IPS DF 4.7 (cell line): Measurements from ENCODE around the gene LUZP1.
"Not testable (repeated sequence)": the region's sequence is repeated elsewhere in the genome, so short reads cannot be mapped to it uniquely, and the experiment has no call there.

Experiments used
- DNase-seq: peaks from one replicate; pipeline ENCODE4 v3.0.0-alpha.2; 2013; ENCODE audit warnings: low spot score; ENCODE audit errors: extremely low read depth

Gene LUZP1

GRCh38 chr1:23168445-23169194, at the start of gene LUZP1:
Gene LUZP1, minus strand, starts transcription at chr1:23168856.
- no peak for DNase-seq

GRCh38 chr1:23217421-23218115, 48.9 kb upstream of the LUZP1 start, which contains the start of gene HTR1D:
Gene HTR1D, minus strand, starts transcription at chr1:23217502. Its CDS starts 23,283 bp downstream, at chr1:23194219.
- DNase-seq = no peak

- no peak for DNase-seq
Observed at GRCh38 chr1:23216771-23217420, 48.2 kb upstream of the LUZP1 start.

GRCh38 chr1:23215751-23216449, 47.2 kb upstream of the LUZP1 start:
- no peak for DNase-seq

DNA sequence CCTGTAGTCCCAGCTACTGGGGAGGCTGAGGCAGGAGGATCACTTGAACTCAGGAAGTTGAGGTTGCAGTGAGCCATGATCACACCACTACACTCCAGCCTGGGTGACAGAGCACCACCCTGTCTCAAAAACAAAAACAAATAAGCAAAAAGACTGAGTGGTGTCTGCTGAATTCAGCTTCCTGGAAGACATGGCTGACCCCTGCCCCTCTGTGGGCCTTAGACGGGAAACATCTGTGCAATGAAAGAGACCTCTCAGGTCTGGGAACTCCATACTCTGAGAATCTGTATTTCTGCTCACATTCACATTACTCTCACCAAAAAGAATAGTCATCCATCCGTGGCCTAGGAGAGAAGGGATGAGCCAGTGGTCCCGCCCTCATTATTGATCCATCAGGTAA, 46.6 kb upstream of the LUZP1 start:
- no peak for DNase-seq

DNA sequence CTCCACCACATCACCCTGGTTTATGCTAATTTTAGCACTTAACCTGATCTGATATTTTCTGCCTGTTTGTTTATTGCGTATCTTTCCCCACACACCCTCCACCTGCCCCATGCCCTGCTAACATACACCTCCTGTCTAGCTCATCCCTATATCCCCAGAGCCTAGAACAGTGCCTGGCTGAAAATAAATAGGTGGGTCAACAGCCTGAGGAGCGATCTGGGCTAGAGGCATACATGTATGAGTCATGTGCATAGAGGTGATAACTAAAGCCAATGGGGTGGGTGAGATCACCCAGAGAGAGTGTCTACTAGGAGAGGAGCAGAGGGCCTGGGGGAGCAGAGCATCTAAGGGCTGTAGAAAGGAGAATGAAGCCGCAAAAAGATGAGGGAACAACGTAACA, 46.0 kb upstream of the LUZP1 start:
- DNase-seq = no peak

DNA sequence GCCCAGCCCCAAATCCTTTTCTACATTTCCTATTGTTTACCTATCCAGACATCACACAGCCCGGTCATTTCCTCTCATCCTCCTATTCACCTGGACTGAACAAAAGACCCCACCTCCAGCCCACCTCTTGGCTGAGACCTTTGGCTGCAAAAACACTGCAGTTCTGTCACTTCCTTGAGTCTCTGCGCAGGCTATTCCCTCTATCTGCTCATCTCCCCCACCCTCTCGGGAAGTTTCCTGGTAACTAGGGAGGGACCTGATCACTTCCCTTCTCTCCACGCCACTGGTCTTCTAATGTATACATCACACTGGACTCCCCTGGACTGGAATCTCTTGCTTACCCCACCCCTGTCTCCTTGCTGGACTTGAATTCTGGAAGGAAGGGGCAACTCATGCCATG, 43.3 kb upstream of the LUZP1 start:
- DNase-seq = no peak

DNA sequence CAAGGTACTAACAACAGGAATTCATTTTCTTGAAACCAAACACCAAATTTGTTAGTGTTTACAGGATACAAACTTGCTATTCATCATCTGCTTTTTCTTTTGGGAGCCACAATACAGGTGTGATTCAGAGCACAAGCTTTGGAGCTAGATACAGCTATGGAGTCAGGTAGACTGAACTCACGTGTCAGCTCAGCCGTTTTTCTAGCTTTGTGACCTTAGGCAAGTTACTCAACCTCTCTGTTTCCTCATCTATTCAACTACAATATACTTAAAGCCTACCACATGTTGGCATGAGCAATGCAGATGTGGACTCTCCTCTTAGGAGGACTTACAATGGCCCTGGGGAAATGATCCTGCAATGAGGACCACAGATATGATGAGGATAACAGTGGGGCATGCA, 42.3 kb upstream of the LUZP1 start:
- DNase-seq = no peak

GRCh38 chr1:23210351-23210785, 41.7 kb upstream of the LUZP1 start:
- DNase-seq = no peak

DNA sequence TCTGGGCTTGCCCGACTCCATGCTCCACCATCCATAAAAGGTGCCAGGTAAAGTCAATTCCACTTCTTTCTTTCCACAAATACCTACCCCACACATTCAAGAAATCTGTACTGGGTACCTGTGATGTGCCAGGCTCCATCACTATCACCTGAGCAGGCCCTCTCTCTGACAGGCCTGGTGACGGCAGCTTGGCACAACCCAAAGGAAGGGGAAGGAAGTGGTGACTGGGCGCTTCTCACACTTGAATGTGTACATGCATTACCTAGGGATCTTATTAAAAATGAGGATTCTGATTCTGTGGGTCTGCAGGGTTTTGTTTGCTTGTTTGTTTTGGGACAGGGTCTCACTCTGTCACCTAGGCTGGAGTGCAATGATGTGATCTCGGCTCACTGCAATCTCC, 41.1 kb upstream of the LUZP1 start:
- DNase-seq = no peak

- no peak for DNase-seq
Observed at GRCh38 chr1:23208527-23208926, 39.9 kb upstream of the LUZP1 start.

DNA sequence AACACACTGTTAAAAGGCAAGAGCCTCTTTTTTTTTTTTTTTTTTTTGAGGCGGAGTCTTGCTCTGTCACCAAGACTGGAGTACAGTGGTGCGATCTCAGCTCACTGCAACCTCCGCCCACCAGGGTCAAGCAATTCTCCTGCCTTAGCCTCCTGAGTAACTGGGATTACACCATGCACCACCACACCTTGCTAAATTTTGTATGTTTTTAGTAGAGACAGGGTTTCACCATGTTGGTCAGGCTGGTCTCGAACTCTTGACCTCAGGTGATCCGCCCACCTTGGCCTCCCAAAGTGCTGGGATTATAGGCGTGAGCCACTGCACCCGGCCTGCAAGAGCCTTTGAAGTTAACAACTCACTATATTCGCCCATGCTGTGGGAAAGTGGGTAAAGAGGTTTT, 39.1 kb upstream of the LUZP1 start:
- not testable (repeated sequence) for DNase-seq

DNA sequence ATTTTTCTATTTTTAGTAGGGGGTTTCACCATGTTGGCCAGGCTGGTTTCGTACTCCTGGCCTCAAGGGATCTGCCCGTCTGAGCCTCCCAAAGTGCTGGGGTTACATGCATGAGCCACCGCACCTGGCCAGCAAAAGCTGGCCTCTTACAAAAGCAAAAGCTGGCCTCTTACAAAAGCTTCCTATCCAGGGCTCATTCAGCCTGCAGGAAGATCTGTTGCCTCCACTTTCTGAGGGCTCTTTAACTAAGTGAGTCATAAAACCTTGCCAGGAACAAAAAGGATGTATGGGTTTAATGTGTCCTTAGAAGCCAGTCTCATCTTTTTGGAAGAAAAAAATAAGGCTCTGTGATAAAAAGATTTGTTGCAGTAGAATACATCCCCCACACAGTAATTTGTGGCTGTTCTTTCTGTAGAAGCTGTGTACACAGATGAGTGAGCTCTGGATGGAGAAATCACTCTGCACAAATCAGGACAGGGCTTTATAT, 33.6 kb upstream of the LUZP1 start:
- DNase-seq = no peak

DNA sequence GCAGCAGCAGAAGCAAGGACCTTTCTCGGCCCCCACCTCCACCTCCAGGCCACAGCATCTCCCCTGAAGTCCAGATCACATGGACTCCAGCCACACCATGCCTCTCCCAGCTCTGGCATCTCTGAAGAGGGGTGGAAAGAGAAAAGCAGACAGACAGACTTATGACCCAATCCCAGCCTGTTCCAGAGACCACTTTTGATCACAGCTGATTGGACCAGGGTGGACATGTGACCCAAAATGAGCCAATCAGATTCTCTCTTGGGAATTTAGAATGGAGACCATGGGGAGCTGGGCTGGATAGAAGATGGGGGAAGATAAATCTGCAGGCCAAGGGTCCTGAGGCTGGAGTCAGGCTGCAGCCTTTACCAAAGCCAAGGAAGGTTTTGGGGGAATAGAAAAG, 32.2 kb upstream of the LUZP1 start:
- DNase-seq = no peak

- no peak for DNase-seq
Observed at GRCh38 chr1:23198373-23198772, 29.7 kb upstream of the LUZP1 start.

- DNase-seq = no peak
Observed at GRCh38 chr1:23196627-23197328, 28.1 kb upstream of the LUZP1 start.

DNA sequence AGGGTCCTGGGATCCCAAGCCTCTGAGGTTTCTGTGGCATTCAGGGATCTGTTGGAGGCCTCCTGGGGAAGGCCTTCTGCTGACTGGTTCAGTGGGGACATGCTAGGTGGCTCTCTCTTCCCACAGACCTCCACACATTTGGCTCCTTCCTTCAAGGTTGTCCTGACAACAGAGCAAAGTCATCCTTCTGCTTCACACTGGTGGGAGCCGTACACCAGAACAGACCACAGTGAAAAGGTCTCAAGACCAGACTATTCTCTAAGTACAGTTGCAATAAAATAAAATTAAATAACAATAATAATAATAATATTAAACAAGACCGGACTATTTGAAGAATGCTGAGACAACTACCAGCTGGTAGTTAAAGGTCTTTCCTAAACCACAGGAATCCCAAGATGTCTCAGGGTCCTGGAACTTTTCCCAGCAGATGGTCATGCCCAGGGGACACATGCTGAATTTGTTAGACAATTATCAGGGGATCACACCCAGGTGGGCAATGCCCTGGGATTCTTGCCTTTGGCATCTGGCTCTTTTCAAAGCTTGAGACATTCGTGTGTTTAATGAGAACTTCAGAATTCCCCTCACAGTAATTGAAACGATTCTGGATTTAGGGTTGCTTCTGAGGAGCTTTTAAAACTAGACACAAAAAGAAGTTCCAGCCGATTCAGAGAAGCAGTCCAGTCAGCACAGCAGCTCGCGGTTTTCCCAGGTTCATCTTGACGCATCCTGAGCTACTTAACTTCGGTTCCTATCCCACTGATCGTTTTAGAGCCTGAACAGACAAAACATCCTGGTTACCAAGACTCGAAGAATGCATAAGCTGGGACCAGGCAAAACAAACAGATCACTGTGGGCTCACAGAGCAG, 25.7 kb upstream of the LUZP1 start:
- DNase-seq = no peak

GRCh38 chr1:23193391-23194118, 24.9 kb upstream of the LUZP1 start:
- DNase-seq = no peak

DNA sequence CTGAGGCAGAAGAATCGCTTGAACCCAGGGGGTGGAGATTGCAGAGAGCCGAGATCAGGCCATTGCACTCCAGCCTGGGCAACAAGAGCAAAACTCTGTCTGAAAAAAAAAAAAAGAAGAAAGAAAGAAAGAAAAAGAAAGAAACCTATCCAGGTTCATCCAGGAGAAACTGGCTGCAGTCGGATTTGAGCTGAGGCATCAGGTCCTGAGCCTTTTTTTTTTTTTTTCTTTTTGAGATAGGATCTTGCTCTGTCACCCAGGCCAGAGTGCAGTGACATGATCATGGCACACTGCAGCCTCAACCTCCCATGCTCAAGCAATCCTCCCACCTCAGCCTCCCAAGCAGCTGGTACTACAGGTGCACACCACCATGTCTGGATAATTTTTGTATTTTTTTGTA, 22.5 kb upstream of the LUZP1 start:
- DNase-seq = no peak
